Naive thymus-derived CD4-positive, alpha-beta T cell (primary cell): ENCODE data around the gene PHLPP1. TPM values are rescaled to one million over a fixed set of nuclear protein-coding genes. Genes with fewer than 3 reads are reported as not detected.
"Not testable (repeated sequence)": the region's sequence is repeated elsewhere in the genome, so short reads cannot be mapped to it uniquely, and the experiment has no call there.

Experiments used
- ATAC-seq: fragments of 150-1000 bp; cut with Tn5 transposase; 2 replicates; pipeline ENCODE4 v1.10.0; 2021; ENCODE audit warnings: mild to moderate bottlenecking, moderate library complexity
- CTCF ChIA-PET: fragments of 350-600 bp; sonication (Branson Sonifier 250); formaldehyde crosslinking; loops from one replicate; lab custom pipeline; 2021; ENCODE audit warnings: antibody characterized with exemption; lab: Charles Lee
- POLR2A ChIA-PET: fragments of 350-600 bp; sonication (Branson Sonifier 250); formaldehyde crosslinking; loops from one replicate; lab custom pipeline; 2021; ENCODE audit warnings: antibody characterized with exemption, inconsistent platforms; lab: Charles Lee
- DNase-seq, 9 donors: peaks; one replicate each; pipeline versions ENCODE4 v3.0.0 to v3.0.0-alpha.2; 2020 to 2022; ENCODE audit warnings: mixed read lengths in 1 of 9
- H3K27ac ChIP-seq: one replicate; pipeline ENCODE4 v1.7.0; 2013; ENCODE audit warnings: mild to moderate bottlenecking, low read depth, low read length, moderate library complexity
- H3K27me3 ChIP-seq, 2 donors: one replicate each; pipeline ENCODE4 v1.7.0; 2013; ENCODE audit warnings: low read length in 2 of 2, mild to moderate bottlenecking in 2 of 2, moderate library complexity in 2 of 2; ENCODE audit not compliant: control insufficient read depth in 2 of 2, insufficient read depth in 2 of 2
- H3K36me3 ChIP-seq, 3 experiments: 1 replicate in 2 of 3; 2 replicates in 1 of 3; pipeline ENCODE4 v1.7.0; 2013; ENCODE audit warnings: low read length in 3 of 3, mild to moderate bottlenecking in 3 of 3, moderate library complexity in 1 of 3; ENCODE audit not compliant: insufficient read depth in 3 of 3, control insufficient read depth in 2 of 3
- H3K4me1 ChIP-seq, 2 donors: one replicate each; pipeline ENCODE4 v1.7.0; 2013; ENCODE audit warnings: low read length in 2 of 2, mild to moderate bottlenecking in 2 of 2, moderate library complexity in 1 of 2; ENCODE audit not compliant: control insufficient read depth in 2 of 2, insufficient read depth in 2 of 2
- H3K4me3 ChIP-seq: 2 replicates; pipeline ENCODE4 v1.7.0; 2013; ENCODE audit warnings: mild to moderate bottlenecking, low read length
- H3K9me3 ChIP-seq, 3 experiments: 1 replicate in 2 of 3; 2 replicates in 1 of 3; pipeline ENCODE4 v1.7.0; 2013; ENCODE audit warnings: low read length in 3 of 3; ENCODE audit not compliant: control insufficient read depth in 2 of 3
- H3K27ac Mint-ChIP-seq, 9 donors: one replicate each; pipeline ENCODE4 v1.8.0; 2020 to 2022; ENCODE audit warnings: mixed read lengths in 9 of 9, mild to moderate bottlenecking in 8 of 9, moderate library complexity in 5 of 9, inconsistent platforms in 2 of 9
- H3K27me3 Mint-ChIP-seq, 5 donors: one replicate each; pipeline ENCODE4 v1.8.0; 2021 to 2022; ENCODE audit warnings: mixed read lengths in 5 of 5, mild to moderate bottlenecking in 1 of 5
- H3K36me3 Mint-ChIP-seq, 5 donors: one replicate each; pipeline ENCODE4 v1.8.0; 2020 to 2022; ENCODE audit warnings: mixed read lengths in 5 of 5, mild to moderate bottlenecking in 3 of 5, inconsistent platforms in 1 of 5
- H3K4me1 Mint-ChIP-seq, 7 donors: one replicate each; pipeline ENCODE4 v1.8.0; 2020 to 2022; ENCODE audit warnings: mixed read lengths in 7 of 7, mild to moderate bottlenecking in 3 of 7, inconsistent platforms in 1 of 7
- H3K4me3 Mint-ChIP-seq, 10 donors: one replicate each; pipeline ENCODE4 v1.8.0; 2020 to 2022; ENCODE audit warnings: mild to moderate bottlenecking in 10 of 10, mixed read lengths in 10 of 10, moderate library complexity in 6 of 10, inconsistent platforms in 2 of 10
- H3K9me3 Mint-ChIP-seq, 11 donors: one replicate each; pipeline ENCODE4 v1.8.0; 2020 to 2022; ENCODE audit warnings: mixed read lengths in 11 of 11, mild to moderate bottlenecking in 4 of 11, inconsistent platforms in 1 of 11, moderate library complexity in 1 of 11
- intact Hi-C, 2 donors: fragments of 100-400 bp; cut with micrococcal nuclease; formaldehyde crosslinking; loops; one replicate each; pipeline ENCODE4 v1.15.1; 2023
- polyA plus RNA-seq, 2 donors: library from polyadenylated mRNA; unstranded; fragments of 300-500 nt; fragmentation: Illumina TruSeq; gene quantifications; one replicate each; pipeline ENCODE4 v1.2.3, GENCODE V29; 2021
- total RNA-seq, 6 experiments: library from RNA in 5 of 6; stranded (reverse) in 5 of 6; gene quantifications; 1 replicate in 5 of 6; 2 replicates in 1 of 6; pipeline ENCODE4 v1.2.3 and lab custom pipeline; 2021 to 2026

The PHLPP1 gene
- total and polyA plus RNA-seq, 7 experiments from 2014 or later = 0.07 to 9.7 (median 6.9) TPM

DNA sequence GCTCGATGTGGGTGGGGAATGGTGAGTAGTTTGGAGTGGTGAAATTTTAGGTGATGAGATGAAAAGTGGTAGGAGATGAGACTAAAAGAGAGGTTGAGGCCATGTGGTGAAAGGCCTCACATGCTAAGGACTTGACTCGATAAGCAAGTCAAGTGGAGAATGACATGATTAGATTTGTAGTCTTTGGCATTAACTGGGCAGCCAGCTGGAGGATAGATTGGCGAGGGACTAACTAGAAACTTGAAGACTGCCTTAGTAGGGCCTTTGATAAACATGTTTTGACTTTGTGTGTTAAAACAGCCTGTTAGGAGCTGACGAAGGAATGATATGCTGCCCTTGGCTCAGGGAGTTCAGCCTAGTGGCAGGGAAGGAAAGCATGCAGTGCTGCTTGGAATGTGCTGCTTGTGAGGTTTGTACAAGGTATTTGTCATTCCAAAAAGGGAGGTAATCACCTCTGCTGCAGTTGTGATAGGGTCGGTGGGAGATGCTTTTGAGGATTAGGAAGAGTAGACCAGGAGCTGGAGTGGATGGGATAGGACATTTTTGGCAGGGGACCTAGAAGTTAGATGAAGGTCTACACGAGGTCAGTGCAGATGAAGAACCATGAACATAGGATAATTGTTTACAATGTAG lies 22.0 kb downstream of the PHLPP1 start:
- H3K9me3 Mint-ChIP-seq = peaks cover 0 to 7% (median 3%) of the 10 kb centered on the region in 11 donors

DNA sequence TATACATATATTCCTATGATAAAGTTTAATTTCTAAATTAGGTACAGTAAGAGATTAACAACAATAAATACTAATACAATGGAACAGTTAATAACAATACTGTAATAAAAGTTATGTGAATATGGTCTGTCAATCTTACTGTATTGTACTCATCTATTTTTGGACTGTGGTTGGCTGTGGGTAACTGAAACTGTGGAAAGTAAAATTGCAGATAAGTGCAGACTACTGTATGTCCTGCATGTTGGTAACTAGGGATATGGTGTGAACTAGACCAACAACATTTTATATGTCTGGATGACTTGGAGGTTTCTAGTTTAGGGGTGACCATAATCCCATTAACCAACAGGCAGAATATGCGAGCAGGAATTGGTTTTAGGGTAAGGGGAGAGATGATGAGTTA lies 23.3 kb downstream of the PHLPP1 start:
- ChIA-PET CTCF (no interaction called here), POLR2A (no interaction called here)
- ATAC-seq = no peak
- no peaks in the 10 kb centered on the region for H3K27me3 Mint-ChIP-seq
- peaks cover 0 to 12% (median 5%) of the 10 kb centered on the region in 5 donors for H3K36me3 Mint-ChIP-seq
- Histone ChIP-seq H3K27me3 (no peaks in the 10 kb centered on the region), H3K27ac (no peak overlapping the region), H3K4me3 (no peak overlapping the region), H3K4me1 (no peaks in the 10 kb centered on the region), H3K36me3 (no peaks in the 10 kb centered on the region), H3K9me3 (no peaks in the 10 kb centered on the region)
- no peak for DNase-seq
- peaks cover 0 to 6% (median 0%) of the 10 kb centered on the region in 11 donors for H3K9me3 Mint-ChIP-seq
- no peak overlapping the region for H3K4me3 Mint-ChIP-seq
- intact Hi-C loops = no loop called here
- H3K27ac Mint-ChIP-seq = no peak overlapping the region
- peaks cover 0 to 6% (median 4%) of the 10 kb centered on the region in 7 donors for H3K4me1 Mint-ChIP-seq

More for the DNA sequence above, 22.0 kb downstream of the PHLPP1 start:
- Mint-ChIP-seq H3K4me1 (peaks cover 0 to 7% (median 4%) of the 10 kb centered on the region in 7 donors), H3K27ac (no peak overlapping the region), H3K27me3 (peaks cover 0 to 3% (median 0%) of the 10 kb centered on the region in 5 donors), H3K36me3 (peaks cover 4 to 16% (median 10%) of the 10 kb centered on the region in 5 donors), H3K4me3 (no peak overlapping the region)
- Histone ChIP-seq H3K4me3 (no peak overlapping the region), H3K4me1 (no peaks in the 10 kb centered on the region), H3K36me3 (no peaks in the 10 kb centered on the region), H3K27ac (no peak overlapping the region), H3K27me3 (no peaks in the 10 kb centered on the region), H3K9me3 (no peaks in the 10 kb centered on the region)
- intact Hi-C loops = no loop called here
- POLR2A ChIA-PET = no interaction called here
- no peak for ATAC-seq
- CTCF ChIA-PET = no interaction called here
- no peak for DNase-seq

DNA sequence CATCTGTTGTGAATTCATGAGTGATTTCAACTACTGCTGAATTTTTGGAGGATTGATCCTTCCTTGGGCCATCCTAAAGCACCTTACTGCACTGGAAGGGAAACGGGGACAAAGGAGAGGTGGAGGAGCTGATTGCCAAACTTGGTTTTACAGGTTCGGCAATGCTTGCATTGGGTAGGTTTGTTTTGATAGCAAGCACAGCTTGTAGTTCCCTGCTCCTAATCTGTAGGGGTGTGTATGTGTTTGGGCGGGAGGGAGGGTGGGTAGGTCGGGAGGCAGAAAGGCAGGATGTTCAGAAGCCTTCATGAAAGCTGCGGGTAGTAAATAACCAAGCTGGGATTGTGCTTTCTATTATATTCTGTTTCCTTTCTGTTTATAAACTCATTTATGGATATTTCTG lies 24.6 kb downstream of the PHLPP1 start:
- Mint-ChIP-seq H3K9me3 (peaks cover 0 to 6% (median 0%) of the 10 kb centered on the region in 11 donors), H3K27ac (no peak overlapping the region), H3K36me3 (peaks cover 0 to 10% (median 2%) of the 10 kb centered on the region in 5 donors), H3K4me1 (peaks cover 0 to 11% (median 8%) of the 10 kb centered on the region in 7 donors), H3K4me3 (no peak overlapping the region), H3K27me3 (no peaks in the 10 kb centered on the region)
- intact Hi-C loops = no loop called here
- DNase-seq (no peak), ATAC-seq (no peak)
- Histone ChIP-seq H3K4me3 (no peak overlapping the region), H3K36me3 (no peaks in the 10 kb centered on the region), H3K27me3 (no peaks in the 10 kb centered on the region), H3K4me1 (no peaks in the 10 kb centered on the region), H3K27ac (no peak overlapping the region), H3K9me3 (no peaks in the 10 kb centered on the region)
- ChIA-PET POLR2A (interaction anchor here (0.6 kb wide), 1 partner anchor 360 kb away, joined by 3 read pairs; no protein-coding TSS in a partner anchor), CTCF (interaction anchor here (0.5 kb wide), 1 partner anchor 584 kb away, joined by 3 read pairs; no protein-coding TSS in a partner anchor)

DNA sequence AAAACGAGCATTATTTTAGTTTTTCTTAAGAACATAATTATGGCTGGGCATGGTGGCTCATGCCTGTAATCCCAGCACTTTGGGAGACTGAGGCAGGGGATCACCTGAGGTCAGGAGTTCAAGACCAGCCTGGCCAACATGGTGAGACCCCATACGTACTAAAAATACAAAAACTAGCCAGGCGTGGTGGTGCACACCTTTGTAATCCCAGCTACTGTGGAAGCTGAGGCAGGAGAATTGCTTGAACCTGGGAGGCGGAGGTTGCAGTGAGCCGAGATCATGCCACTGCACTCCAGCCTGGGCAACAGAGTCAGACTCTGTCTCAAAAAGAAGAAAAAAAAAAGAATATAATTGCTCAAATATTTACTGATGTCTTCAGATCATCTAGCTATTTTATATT lies 25.3 kb downstream of the PHLPP1 start:
- H3K4me1 ChIP-seq, H3K4me3 Mint-ChIP-seq, DNase-seq, H3K36me3 ChIP-seq, H3K27ac Mint-ChIP-seq, H3K9me3 ChIP-seq, intact Hi-C loops, H3K9me3 Mint-ChIP-seq, H3K27me3 ChIP-seq, H3K36me3 Mint-ChIP-seq, H3K27ac ChIP-seq, ATAC-seq, H3K4me3 ChIP-seq, H3K27me3 Mint-ChIP-seq: not testable (repeated sequence)
- peaks cover 0 to 11% (median 8%) of the 10 kb centered on the region in 7 donors for H3K4me1 Mint-ChIP-seq
- ChIA-PET CTCF (interaction anchor here (0.5 kb wide), 1 partner anchor 583 kb away, joined by 3 read pairs; no protein-coding TSS in a partner anchor), POLR2A (interaction anchor here (0.6 kb wide), 1 partner anchor 359 kb away, joined by 3 read pairs; no protein-coding TSS in a partner anchor)

DNA sequence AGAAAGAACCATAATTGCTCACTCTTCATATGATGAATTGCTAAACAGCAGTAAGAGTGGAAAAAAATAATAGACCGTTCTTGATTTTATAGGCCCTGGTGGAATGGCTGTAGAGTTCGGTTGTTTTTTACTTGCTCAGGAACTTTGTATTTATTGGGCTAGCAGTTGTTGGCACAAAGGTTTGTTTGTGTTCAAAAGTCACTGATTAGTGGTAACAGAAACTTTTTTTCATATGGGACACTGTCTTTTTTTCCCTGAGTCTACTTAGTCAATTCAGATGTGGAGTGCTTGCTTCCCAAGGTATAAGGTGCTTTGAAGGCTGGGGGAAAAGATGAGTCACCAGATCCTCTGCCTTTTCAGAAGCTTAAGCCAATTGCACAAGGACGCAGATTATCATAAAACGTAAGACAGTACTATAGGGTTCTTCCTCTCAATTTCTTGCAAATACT lies 25.8 kb downstream of the PHLPP1 start:
- Mint-ChIP-seq H3K4me1 (peaks cover 0 to 11% (median 8%) of the 10 kb centered on the region in 7 donors), H3K9me3 (peaks cover 0 to 6% (median 0%) of the 10 kb centered on the region in 11 donors)
- intact Hi-C loops = no loop called here

DNA sequence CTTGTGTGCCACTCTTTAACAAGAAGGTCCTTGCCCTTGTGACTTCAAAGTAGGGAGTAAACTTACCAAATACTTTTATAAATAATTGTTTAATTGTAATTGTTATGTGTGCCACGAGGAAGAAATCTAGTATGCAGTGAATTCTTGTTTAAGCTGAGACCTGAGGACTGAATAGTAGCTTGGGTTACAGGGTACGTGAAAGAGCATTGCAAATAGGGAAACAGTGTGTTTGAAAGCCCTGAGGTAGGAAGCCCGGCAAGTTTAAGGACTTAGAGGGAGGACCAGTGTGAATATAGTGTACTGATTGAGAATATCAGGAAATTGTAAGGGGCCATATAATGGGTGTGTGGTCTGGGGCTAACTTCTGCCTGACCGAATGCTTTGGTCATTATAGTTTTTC lies 26.2 kb downstream of the PHLPP1 start:
- H3K36me3 Mint-ChIP-seq = peaks cover 0 to 10% (median 2%) of the 10 kb centered on the region in 5 donors
- DNase-seq (no peak), ATAC-seq (no peak)
- Histone ChIP-seq H3K9me3 (no peaks in the 10 kb centered on the region), H3K4me3 (no peak overlapping the region), H3K36me3 (no peaks in the 10 kb centered on the region), H3K27me3 (no peaks in the 10 kb centered on the region), H3K4me1 (no peaks in the 10 kb centered on the region), H3K27ac (no peak overlapping the region)
- ChIA-PET POLR2A (no interaction called here), CTCF (no interaction called here)
- H3K27ac Mint-ChIP-seq = peak overlapping the region in 1 of 9 donors; percentile 27
- peaks cover 0 to 11% (median 6%) of the 10 kb centered on the region in 7 donors for H3K4me1 Mint-ChIP-seq
- H3K9me3 Mint-ChIP-seq = peaks cover 0 to 6% (median 0%) of the 10 kb centered on the region in 11 donors
- no peak overlapping the region for H3K4me3 Mint-ChIP-seq
- intact Hi-C loops = no loop called here
- H3K27me3 Mint-ChIP-seq = no peaks in the 10 kb centered on the region

More for the DNA sequence above, 25.8 kb downstream of the PHLPP1 start:
- Mint-ChIP-seq H3K4me3 (no peak overlapping the region), H3K36me3 (peaks cover 0 to 10% (median 2%) of the 10 kb centered on the region in 5 donors), H3K27ac (no peak overlapping the region), H3K27me3 (no peaks in the 10 kb centered on the region)
- Histone ChIP-seq H3K27me3 (no peaks in the 10 kb centered on the region), H3K4me3 (no peak overlapping the region), H3K36me3 (no peaks in the 10 kb centered on the region), H3K4me1 (no peaks in the 10 kb centered on the region), H3K9me3 (no peaks in the 10 kb centered on the region), H3K27ac (no peak overlapping the region)
- no peak for DNase-seq
- CTCF ChIA-PET = no interaction called here
- ATAC-seq = no peak
- POLR2A ChIA-PET = no interaction called here
